ENCODE data around the gene VWA1.
A peak's percentile ranks its signal among the peaks of the same experiment; 100 is the strongest.

Gene VWA1

GRCh38 chr1:1430992-1431844 lies 4.3 kb upstream of the VWA1 start:
- peak overlapping the region in 3 of 10 experiments; percentile 3 to 61 (median 43); a peak in 2 of 20 replicates for H3K4me3 ChIP-seq
- H3K27me3 ChIP-seq = peaks cover 0 to 7% (median 0%) of the 10 kb centered on the region in 11 experiments; a peak in 5 of 22 replicates
- peaks cover 55 to 77% (median 71%) of the 10 kb centered on the region in 10 experiments for H3K4me1 ChIP-seq
- peak overlapping the region; percentile 90 to 100 (median 99) for H3K4me2 ChIP-seq
- H3K27ac ChIP-seq = peak overlapping the region; percentile 54 to 78 (median 67); a peak in 18 of 22 replicates
- H3K9me3 ChIP-seq (replicated peaks in 1 of 11) = no peaks in the 10 kb centered on the region
- TF ChIP-seq Cebpa-rat (IDR thresholded peaks at IDR 0.05) = no peak
- peak overlapping the region; percentile 55 to 79 (median 72); a peak in 21 of 22 replicates for H3K9ac ChIP-seq
- no peaks in the 10 kb centered on the region for H3K36me3 ChIP-seq
- peaks cover 0 to 12% (median 3%) of the 10 kb centered on the region in 11 experiments; a peak in 10 of 22 replicates for H4K20me1 ChIP-seq

DNA sequence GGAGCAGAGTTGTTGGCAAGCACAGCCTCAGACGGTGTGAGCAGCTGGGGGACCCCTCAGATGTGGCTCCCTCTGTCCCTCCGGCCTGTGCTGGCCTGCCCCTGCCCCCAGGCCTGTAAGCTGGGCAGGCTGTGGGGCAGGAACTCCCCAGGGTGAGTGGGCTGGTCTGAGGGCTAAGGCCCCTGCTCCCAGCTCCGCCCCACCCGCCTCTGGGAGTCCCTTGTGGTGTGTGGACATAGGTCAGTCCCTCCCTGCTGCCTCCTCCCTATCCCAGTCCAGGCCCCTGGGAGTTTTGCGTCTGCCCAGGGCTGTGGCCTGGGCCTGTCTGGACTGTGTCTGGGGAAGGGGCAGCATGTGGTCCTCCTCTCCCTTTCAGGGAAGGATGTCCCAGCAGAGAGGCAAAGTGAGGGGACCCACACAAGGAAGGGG lies 3.6 kb upstream of the VWA1 start:
- H3K9me3 ChIP-seq (replicated peaks in 1 of 11) = no peaks in the 10 kb centered on the region
- H3K4me1 ChIP-seq = peaks cover 57 to 77% (median 71%) of the 10 kb centered on the region in 10 experiments
- peak overlapping the region; percentile 54 to 78 (median 67); a peak in 20 of 22 replicates for H3K27ac ChIP-seq
- peak overlapping the region in 4 of 10 experiments; percentile 3 to 68 (median 52); a peak in 3 of 20 replicates for H3K4me3 ChIP-seq
- H3K9ac ChIP-seq = peak overlapping the region; percentile 55 to 79 (median 72)
- peaks cover 0 to under 1% (median 0%) of the 10 kb centered on the region in 11 experiments; a peak in 3 of 22 replicates for H3K27me3 ChIP-seq
- peaks cover 0 to 19% (median 10%) of the 10 kb centered on the region in 11 experiments; a peak in 14 of 22 replicates for H4K20me1 ChIP-seq
- no peaks in the 10 kb centered on the region for H3K36me3 ChIP-seq
- no peak for TF ChIP-seq Cebpa-rat (IDR thresholded peaks at IDR 0.05)
- H3K4me2 ChIP-seq = peak overlapping the region; percentile 90 to 100 (median 99)

DNA sequence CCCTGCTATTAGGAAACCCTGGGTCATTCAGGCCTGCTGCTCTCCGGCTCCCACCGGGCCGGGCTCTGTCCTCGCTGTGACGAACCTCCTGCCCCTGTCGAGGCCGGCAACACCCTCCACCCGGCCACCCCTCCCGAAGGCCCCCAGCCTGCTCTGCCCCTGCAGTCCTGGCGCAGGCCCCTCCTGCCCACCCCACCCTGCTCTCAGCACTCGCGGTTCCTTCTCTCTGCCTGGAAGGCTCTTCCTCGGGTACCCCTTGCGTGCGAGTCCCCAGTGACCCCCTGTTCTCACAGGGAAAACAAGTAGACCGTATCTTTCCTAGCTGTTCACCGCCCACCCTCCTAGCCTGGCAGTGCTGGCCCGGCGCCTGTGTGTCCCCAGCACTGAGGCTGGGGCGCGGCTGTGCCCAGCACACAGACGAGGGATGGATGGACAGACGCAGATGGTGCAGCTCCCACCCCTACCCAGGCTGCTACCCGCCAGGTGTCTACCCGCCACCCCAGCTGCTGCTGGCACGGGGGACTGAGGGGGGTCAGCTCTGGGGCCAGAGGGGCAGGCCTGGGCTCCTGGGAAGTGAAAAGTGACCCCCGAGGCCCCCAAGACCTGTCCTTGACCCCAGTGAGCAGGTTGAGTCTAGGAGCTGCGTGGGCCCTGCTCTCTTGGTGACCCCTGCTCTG lies 3.1 kb upstream of the VWA1 start:
- H3K27ac ChIP-seq = peak overlapping the region; percentile 54 to 78 (median 67); a peak in 21 of 22 replicates
- H3K9ac ChIP-seq = peak overlapping the region; percentile 55 to 79 (median 72)
- H3K27me3 ChIP-seq = no peaks in the 10 kb centered on the region; a peak in 2 of 22 replicates
- peaks cover 0 to 24% (median 15%) of the 10 kb centered on the region in 11 experiments; a peak in 15 of 22 replicates for H4K20me1 ChIP-seq
- TF ChIP-seq Cebpa-rat (IDR thresholded peaks at IDR 0.05) = no peak
- peak overlapping the region; percentile 90 to 100 (median 99) for H3K4me2 ChIP-seq
- H3K9me3 ChIP-seq (replicated peaks in 1 of 11) = no peaks in the 10 kb centered on the region
- H3K4me3 ChIP-seq = peak overlapping the region in 7 of 10 experiments; percentile 37 to 68 (median 59); a peak in 10 of 20 replicates
- peaks cover 63 to 83% (median 77%) of the 10 kb centered on the region in 10 experiments for H3K4me1 ChIP-seq
- H3K36me3 ChIP-seq = no peaks in the 10 kb centered on the region

DNA sequence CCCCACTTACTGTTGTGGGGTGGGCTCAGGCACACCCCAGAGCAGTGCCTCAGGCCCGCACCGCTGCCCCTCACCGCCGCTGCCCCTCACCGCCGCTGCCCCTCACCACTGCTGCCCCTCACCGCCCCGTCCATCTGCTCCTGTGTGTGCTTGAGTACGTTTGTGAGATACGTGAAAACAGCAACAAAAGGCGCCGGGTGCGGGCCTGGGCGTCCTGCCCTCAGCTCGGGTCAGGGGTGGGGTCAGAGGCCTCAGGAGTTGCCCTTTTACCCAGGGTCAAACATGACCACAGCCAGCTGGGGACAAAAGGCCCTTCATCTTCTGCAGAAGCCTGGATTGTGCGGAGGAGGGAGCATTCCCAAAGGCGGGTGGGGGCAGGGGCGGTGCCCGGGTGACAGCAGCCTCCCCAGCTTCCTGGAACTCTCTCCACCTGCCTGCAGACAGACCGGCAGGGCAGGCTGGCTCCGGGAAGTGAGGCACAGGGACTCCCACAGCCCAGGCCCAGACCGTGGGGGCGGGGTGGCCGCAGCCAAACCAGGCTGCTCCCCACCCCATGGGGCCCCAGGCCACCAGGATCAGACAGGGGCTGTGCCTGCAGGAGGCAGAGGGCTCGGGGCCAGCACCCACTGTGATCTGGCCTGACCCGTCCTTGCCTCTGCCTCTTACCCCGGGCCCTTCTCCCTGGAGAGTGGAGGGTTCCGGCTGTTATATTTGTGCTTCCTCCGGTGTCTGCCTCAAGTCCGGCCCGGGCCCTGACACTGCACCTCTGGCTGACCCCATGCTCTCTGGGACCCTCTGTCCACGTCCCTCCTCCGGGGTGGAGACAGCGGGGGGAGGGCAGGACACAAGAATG lies 2.3 kb upstream of the VWA1 start:
- Histone ChIP-seq H3K4me1 (peaks cover 70 to 90% (median 84%) of the 10 kb centered on the region in 10 experiments), H3K9ac (peak overlapping the region; percentile 53 to 79 (median 72)), H3K4me2 (peak overlapping the region; percentile 90 to 100 (median 99)), H3K9me3 (replicated peaks in 1 of 11) (no peaks in the 10 kb centered on the region), H3K4me3 (peak overlapping the region; percentile 32 to 70 (median 60); a peak in 19 of 20 replicates), H3K27me3 (no peaks in the 10 kb centered on the region; a peak in 2 of 22 replicates), H4K20me1 (peaks cover 0 to 32% (median 23%) of the 10 kb centered on the region in 11 experiments; a peak in 15 of 22 replicates), H3K36me3 (no peaks in the 10 kb centered on the region), H3K27ac (peak overlapping the region; percentile 63 to 78 (median 69))
- no peak for TF ChIP-seq Cebpa-rat (IDR thresholded peaks at IDR 0.05)

GRCh38 chr1:1433804-1434130 lies 1.7 kb upstream of the VWA1 start:
- Histone ChIP-seq H3K4me3 (peak overlapping the region; percentile 32 to 70 (median 60)), H3K9ac (peak overlapping the region; percentile 53 to 79 (median 72)), H3K4me1 (peaks cover 75 to 96% (median 90%) of the 10 kb centered on the region in 10 experiments)

DNA sequence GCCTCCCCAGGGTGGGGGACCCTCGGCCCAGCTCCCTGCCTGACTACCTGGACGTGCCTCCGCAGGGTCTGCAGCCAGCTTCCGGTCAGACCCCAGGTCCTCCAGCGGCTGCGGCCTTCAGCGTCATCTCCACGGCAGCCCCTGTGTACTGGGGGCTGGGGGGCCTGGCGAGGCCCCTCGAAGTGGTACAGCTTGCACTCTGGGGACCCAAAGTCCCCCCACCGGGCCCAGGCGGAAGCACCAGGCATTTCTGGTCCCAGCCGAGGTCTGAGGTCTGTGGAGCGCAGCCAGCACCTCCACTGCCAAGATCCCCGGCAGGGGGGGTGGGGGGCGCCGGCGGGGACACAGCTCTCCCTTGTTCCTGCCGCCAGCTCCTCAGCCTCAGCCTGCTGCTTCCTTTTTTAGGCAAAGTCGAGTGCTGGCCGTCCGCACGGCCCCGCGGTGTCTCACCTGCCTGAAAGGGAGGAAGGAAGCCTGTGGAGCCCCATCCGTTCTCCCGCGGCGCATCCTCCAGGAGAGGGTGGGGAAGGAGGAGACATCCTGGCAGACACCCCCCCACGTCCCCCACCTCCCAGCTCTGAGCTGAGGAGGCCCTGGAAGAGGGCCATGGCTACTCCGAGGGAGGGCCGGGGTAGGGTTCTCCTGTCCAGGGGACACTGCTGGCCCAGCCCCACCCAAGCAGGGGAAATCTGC lies 1.2 kb upstream of the VWA1 start:
- Histone ChIP-seq H3K27me3 (no peaks in the 10 kb centered on the region; a peak in 2 of 22 replicates), H3K4me2 (peak overlapping the region; percentile 90 to 100 (median 99)), H3K4me1 (peaks cover 81 to 97% (median 95%) of the 10 kb centered on the region in 10 experiments), H3K9ac (peak overlapping the region; percentile 53 to 79 (median 72)), H3K27ac (peak overlapping the region; percentile 63 to 78 (median 69)), H3K9me3 (replicated peaks in 1 of 11) (no peaks in the 10 kb centered on the region), H4K20me1 (peaks cover 0 to 43% (median 28%) of the 10 kb centered on the region in 11 experiments; a peak in 16 of 22 replicates), H3K4me3 (peak overlapping the region; percentile 37 to 70 (median 62)), H3K36me3 (peaks cover 0 to 3% (median 0%) of the 10 kb centered on the region in 11 experiments; a peak in 1 of 22 replicates)
- no peak for TF ChIP-seq Cebpa-rat (IDR thresholded peaks at IDR 0.05)

More at GRCh38 chr1:1433804-1434130, 1.7 kb upstream of the VWA1 start:
- Histone ChIP-seq H4K20me1 (peaks cover 0 to 38% (median 27%) of the 10 kb centered on the region in 11 experiments; a peak in 16 of 22 replicates), H3K4me2 (peak overlapping the region; percentile 90 to 100 (median 99)), H3K27ac (peak overlapping the region; percentile 63 to 78 (median 69)), H3K36me3 (no peaks in the 10 kb centered on the region; a peak in 1 of 22 replicates), H3K27me3 (no peaks in the 10 kb centered on the region; a peak in 2 of 22 replicates), H3K9me3 (replicated peaks in 1 of 11) (no peaks in the 10 kb centered on the region)
- TF ChIP-seq Cebpa-rat (IDR thresholded peaks at IDR 0.05) = no peak

DNA sequence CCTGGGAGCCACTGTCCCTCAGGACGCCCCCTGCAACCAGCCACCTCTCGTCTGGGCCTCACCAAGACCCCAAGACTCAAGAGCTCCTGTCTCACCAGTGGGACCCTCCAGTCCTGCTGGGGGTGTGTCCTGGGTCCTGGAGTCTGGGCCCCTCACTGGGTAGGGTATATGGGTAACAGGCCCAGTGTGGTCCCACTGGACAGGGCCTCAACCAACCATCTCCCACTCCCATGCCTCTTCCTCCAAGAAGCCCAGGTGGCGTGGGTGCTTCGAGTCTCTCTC lies 725 bp upstream of the VWA1 start:
- Histone ChIP-seq H3K27ac (peak overlapping the region in 8 of 11 experiments; percentile 65 to 78 (median 76); a peak in 16 of 22 replicates), H3K4me3 (peak overlapping the region; percentile 57 to 70 (median 62); a peak in 19 of 20 replicates), H3K27me3 (no peaks in the 10 kb centered on the region; a peak in 2 of 22 replicates), H3K4me1 (peaks cover 84 to 97% (median 97%) of the 10 kb centered on the region in 10 experiments), H3K9me3 (replicated peaks in 1 of 11) (no peaks in the 10 kb centered on the region), H3K4me2 (peak overlapping the region; percentile 90 to 100 (median 99)), H3K9ac (peak overlapping the region; percentile 55 to 79 (median 72); a peak in 19 of 22 replicates), H3K36me3 (peaks cover 0 to 4% (median 0%) of the 10 kb centered on the region in 11 experiments; a peak in 1 of 22 replicates), H4K20me1 (peaks cover 0 to 46% (median 28%) of the 10 kb centered on the region in 11 experiments; a peak in 16 of 22 replicates)
- no peak for TF ChIP-seq Cebpa-rat (IDR thresholded peaks at IDR 0.05)
